COR-L47 (cell line): Measurements from ENCODE around the gene FHOD3.
A peak's percentile ranks its signal among the peaks of the same experiment; 100 is the strongest.

Experiments
- DNase-seq: peaks from one replicate; lab custom pipeline; 2025; lab: John Stamatoyannopoulos, UW

The FHOD3 gene

DNA sequence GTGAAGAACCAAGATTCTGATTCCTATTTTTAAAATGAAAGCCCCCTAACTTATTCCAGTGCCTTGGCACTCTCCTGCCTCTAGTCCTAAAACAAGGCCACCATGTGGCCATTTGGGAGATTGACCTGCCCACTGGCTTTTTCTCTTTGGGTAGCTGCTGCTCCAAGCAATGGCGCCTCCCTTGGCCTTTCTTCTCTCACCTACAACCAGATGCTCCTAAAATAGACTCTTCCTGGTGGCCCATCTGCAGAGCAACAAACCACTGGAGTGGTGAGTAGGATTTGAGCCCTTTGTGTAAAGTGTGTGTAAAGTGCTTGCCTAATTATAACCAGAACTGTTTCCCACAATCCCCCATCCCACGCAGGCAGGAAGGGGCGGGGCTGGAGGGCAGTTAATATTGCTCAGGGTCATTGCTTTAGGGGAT is 114.2 kb downstream of the FHOD3 start:
- DNase-seq: no peak

DNA sequence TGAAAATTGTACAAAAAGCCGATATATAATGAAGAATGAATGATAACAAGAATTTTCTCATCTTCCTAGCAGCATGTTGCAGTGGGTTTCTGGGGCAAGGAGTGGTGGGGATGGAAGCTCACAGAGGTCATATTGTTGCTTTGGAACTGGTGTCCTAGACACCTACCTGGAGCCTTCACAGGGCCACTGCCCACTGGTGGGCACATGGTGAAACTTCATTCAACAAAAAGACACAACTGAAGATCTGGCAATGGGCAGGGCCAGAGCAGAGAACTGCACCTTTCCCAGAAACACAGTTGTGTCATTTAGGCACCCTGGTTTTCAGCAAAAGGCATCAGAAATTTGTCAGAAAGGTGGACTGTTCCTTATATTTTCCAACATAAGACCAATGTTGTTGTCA is 115.3 kb downstream of the FHOD3 start:
- peak; percentile 11 for DNase-seq

DNA sequence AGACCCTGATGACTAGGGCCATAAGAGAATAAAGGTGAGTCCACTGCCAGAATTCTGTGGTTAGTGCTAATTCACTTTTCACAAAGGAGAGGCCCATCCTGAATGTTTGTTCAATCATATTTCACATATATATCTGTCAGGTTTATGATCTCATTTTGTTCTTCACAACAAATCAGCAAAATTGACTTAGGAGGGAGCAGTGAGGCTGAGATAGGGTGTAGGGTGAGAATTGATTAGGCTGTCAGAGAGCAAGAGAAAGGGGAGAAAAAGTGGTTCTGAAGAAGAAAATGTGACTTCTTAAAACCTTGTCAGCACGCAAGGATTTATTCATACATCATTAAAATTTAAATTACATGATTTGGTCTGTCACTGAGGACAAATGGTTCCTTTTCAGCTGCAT is 117.7 kb downstream of the FHOD3 start:
- DNase-seq: no peak

DNA sequence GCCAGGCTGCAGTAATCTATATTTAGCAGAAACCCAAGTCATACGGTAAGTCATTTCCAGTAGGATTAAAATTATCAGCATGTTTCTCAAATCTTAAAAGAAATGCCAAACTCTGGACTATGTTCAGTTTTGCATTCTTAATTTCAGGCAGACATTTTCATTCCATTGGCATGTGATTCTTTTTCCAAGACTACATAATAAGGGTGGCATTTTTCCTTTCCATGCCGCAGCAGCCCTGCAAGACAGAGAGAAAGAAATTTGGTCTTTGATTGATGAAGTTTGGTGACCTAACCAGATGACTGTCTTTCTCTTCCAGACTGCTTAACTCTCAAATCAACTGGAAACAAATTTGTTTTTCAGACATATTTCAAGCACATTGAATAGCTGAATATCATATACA is 118.1 kb downstream of the FHOD3 start:
- DNase-seq: no peak

DNA sequence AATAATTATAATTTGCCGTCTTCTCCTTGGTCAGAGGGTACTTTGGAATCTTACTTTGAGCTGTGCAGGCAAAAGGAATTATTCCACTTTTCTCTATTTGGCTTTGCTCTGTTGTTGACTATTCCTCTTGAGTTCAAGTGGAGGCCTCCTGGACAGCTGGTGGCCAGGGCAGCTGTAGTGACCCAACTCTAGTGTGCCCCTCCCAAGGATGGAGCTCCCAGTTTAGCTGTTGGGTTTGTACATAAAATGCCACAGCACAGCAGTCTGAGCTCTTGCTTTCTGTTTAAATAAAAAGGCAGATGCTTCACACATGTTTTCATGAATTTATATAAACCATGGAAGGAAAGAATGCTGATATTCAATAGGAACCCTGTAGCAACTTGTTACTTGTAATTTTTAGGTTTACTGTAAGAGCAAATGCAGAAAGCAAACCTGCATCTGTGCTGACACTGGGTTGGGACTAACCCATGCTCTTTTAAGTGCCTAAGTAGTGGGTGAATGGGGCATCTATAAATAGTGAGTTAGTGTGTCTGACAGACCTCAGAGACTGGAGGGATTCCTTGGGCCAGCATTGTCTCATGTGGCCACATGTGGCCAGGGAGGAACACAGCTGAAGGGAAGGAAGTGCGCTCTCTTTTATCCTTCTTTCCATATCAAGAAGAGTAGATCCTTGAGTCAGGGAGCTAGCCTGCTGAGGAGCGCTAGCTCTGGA is 121.8 kb downstream of the FHOD3 start:
- DNase-seq: no peak

DNA sequence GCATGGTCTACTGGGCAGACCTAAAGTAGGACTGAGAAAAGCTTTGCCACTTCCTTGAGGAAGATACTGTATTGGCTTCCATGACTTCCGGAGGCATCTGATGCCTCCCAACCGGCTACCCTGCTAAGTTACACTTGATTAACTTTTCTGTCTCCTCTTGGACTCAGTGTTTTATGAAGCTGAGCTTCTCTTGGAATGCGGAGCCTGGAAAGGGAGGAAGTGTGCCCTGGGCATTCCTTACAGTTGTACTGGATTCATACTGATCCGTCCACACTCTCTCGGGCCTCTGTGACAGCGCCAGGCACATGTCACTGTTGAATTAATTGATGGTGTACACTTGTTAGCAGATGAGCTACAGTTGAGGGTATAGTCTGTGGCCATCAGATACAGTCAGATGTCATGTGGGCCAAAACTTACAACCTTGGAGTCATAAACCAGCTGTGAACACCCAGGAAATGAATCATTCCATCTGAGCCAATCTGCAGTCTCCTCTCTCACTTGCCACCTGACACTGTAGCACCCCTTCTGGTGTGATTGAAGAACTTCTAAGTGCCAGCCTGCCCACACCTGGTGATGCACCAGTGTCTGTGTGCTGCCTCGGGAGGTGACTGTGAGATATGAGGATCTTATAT is 122.5 kb downstream of the FHOD3 start:
- DNase-seq: no peak

DNA sequence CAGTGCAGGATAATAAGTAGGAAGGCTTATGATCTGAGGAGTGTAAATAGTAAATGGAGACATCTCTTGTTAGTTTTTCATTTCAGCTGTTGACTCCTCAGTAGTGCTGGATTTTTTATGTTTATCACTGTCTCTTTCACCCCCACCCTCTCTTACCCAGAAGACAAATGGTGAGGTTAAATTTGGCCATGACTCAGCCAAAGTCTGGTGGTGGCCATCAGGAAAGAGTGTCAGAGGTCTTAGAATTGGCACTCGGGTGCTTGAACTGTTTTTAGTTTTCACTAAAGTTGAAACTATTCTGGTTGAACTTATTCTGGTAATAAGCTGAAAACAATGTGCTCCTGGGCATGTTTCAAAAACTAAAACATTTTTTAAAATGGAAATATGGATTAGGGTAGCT is 123.3 kb downstream of the FHOD3 start:
- DNase-seq: no peak

DNA sequence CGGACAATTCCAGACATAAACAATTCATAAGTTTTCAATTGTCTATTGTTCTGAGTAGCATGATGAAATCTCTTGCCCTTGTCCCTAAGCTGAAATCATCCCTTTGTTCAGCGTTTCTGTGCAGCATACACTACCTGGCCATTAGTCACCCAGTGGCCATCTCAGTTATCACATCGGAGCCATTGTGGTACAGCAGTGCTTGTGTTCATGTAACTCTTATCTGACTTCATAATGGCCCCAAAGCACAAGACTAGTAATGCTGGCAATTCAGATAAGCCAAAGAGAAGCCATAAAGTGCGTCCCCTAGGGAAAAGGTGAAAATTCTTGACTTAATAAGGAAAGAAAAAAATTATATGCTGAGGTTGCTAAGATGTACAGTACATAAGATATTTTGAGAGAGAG is 127.2 kb downstream of the FHOD3 start:
- DNase-seq: no peak

DNA sequence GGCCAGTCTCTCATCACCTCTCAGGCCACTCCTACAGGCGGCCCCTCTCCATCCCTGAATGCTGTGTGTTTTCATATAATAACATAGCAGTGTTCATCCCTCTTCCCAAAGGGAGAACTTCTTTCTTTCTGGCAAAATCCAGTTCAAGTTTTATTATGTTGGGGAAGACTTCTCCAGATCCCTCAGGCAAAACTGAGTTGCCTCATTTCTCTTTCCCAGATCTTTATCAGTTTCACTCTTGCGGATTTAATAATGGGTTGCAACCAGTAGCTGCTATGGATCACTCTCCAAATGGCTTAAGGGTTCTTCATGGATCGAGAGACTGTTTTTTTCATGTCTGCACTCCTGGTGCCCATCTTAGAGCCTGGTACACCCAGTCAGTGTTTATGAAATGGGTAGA is 129.9 kb downstream of the FHOD3 start:
- DNase-seq: no peak

DNA sequence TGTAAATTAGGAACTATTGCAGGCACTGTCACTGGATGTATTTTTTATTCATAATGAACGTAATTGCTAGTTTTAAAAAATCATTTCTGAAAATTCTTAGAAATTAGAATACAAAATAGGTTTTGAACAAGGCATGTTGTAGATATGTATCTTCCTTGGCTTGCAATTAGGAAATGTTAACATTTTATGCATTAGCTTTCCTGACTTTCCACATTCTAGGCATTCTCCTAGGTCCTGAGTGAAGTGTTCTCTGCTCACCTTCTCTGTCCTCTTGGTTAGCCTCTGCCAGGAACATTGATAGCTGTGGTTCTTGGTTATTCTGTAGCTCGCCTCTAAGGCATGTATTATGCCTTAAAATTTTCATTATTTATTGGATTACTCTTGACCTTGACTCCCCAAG is 130.3 kb downstream of the FHOD3 start:
- no peak for DNase-seq

DNA sequence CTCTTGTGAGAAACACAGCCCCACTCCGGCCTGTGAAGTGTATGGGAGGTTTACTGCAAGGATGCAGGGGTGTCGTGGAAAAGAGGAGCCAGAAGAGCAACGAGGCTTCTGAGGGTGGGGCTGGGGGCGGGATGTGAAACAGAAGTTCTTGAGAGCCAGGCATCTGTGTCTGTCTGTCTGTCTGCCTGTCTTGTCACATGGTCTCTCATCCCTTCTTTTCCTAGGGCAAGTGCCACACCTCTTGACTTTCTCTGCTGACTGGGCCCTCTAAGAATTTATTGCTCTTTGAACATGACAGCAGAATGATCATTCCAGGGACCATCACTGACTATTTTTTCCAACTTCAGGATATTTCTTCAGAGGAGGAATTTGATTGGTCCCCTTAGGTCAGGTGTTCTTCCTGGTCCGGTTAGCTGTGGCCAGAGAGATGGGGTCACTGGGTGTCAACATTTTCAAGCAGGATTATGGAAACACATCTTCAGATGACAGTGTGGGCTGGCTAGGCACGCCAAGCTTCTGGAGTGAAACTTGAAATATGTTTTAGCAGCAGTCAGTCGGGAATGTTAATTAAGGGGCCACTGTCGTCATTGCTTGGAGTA is 131.0 kb downstream of the FHOD3 start:
- DNase-seq: no peak

DNA sequence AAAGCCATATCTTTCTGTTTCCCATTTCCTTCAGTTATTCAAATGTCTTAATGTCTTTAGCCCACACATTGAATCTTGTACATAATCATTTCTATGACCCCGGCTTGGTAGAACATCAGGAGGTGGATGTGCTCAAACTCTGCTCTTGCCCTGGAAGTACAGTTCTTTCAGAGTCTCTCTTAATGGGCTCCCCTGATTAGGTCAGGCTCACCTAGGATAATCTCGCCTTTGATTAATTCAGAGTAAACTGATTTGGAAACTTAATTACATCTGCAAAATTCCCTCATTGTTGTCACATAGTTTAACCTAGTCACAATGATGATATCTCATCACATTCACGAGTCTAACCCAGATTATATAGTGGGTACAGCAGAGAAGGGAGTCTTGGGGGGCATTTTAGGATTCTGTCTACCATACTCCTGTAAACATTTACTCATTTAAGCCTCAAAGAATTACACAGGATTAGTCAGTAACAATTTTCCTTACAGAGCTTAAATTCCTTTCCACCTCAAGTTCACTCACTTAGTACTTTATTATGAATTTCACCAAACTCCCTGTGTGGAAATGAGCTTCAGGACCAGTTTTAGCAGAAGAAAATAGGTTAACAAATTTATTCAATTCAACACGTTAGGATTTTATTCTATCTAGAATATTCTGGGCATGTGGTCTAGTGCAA is 135.5 kb downstream of the FHOD3 start:
- DNase-seq: no peak

DNA sequence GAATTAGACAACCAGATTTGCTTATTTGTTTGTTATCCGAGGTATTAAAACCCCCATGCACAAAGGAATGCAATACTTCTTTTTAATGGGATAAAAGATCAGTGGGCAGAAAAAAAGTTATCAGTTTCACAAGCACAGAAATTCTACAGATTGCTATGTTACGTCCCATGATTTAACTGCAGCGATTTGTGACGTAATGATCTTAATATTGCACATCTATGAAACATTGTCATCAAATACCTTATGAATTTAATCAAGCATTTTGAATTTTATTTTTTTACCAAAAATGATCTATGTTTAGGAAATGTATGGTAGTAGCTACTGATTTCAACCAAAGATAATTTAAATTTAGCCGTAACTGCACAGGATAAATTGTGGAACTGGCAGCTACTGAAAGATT is 138.9 kb downstream of the FHOD3 start:
- DNase-seq: no peak

DNA sequence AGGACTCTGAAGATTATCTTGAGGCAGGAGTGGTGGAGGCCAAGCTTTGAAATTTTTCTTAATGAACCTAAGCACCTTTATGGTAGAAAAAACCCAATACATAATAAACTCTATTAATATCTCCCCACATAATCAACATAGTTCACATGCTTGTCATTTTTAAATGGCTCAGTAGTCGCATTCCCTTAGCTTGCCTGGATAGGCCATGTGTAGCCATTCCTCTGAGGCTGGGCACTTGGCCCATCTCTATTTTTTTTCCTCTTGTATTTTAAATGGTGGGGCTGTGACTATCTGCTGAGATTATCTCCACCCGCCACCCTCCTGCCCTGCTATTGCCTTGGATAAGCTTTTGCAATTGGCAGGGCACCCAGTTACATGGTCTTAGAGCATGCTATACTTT is 143.1 kb downstream of the FHOD3 start:
- DNase-seq: no peak

DNA sequence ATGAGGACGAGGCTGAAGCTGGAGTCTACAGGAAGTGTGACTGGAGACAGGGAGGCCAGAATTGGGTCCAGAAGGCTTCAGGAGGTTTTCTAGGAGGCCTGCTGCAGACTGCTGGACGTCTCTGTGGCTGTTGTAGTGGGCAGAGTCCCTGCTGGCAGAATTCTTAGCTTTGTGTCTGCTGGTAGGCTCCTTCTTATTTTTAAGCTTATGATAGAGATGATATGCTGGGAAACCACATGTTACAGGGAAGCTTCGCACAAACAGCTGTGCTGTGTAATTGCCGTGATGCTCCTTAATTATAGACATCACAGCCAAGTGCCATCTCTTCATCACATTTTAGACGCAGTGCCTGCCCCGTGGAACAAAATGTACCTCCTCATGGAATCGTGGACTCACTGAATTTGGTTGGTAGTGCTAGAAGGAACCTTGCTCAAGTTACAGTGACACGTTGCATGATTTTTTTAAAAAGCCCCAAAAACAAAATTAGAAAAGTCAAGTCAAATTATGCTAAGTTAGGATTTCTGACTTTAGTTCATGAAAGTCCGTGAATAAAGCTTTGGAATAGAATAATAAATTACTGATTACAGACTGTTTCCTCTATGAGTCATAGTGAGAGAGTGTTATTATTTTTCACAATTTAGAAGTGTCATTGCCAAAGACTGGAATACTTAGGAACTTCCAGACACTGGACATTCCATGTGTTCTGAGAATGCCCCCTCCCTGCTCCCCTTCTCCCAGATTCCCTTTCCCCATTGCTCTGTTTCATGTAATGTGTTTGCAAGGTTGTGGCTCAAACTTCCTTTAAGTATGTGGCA is 144.1 kb downstream of the FHOD3 start:
- DNase-seq: no peak

DNA sequence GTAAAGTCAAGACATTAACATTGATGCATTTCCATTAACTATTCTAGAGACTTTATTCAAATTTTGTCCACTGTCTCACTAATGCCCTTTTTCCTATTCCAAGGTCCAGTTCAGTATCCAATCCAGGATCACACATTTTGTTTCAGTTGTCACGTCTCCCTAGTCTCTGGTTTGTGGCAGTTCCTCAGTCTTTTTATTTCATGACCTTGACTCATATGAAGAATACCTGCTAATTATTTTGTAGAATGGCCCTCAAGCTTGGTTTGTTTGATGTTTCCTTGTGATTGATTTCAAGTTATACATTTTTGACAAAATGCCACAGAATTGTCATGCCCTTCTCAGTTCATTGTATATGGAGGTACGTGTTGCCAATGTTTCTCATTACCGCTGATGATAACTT is 145.2 kb downstream of the FHOD3 start:
- no peak for DNase-seq

DNA sequence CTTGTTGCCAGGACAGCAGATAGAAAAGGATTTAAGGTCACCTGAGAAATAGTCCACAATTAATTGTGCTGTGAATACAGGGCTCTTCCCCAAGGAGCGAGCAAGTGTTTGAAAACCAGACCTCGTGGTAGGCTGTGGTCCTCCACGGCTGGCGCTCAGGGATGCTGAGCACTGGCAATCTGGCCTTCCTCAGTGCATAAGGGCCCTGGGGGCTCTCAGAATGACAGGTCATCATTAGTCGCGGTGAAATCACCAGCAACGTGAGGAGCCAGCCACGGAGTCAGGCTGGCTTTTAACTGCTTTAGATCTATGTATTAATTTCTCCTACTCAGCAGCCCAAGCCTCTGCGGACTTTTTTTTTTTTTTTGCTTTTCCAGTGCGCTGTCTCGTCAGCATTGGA is 148.5 kb downstream of the FHOD3 start:
- DNase-seq: no peak

DNA sequence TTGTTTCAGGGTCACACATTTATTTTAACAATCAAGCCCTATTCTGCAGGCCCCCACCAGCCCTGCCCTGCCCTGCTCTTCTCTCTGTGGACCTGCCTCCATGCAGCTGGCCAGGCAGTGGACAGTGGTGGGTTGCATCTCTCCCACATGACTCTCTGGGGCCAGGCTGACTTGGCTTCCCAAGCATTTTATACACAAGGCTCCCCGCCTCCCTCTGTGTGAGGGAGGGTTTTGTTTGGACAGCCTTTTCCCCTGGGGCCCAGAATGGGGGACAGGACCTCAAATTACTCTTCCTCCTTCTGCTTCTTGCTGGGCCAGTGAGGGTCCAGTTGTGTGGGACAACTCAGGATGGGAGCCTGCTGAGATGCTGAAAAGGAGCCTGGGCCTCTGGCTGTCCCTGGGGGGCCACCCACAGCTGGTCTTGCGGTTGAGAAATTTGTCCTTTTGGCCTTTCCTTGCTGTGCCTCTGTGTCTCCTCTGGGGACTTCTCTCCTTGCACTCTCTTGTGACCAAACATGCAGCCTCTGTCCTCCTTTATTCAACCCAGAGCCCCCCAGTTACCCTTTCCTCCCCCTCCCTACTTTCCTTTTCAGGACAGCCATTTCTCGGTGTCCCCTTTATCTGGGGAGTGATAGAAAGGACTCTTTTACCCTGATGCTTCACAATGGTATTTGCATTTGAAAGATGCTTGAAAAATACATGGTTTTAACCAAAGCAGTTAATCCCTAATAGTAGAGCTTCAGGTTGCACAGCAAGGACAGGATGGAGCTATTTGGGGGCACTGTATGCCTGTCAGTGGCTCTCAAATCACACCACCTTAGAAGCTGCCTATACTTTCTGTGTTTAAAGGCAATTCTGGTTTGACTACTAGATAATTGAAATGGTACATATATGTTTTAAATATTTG is 151.1 kb downstream of the FHOD3 start:
- DNase-seq: no peak

DNA sequence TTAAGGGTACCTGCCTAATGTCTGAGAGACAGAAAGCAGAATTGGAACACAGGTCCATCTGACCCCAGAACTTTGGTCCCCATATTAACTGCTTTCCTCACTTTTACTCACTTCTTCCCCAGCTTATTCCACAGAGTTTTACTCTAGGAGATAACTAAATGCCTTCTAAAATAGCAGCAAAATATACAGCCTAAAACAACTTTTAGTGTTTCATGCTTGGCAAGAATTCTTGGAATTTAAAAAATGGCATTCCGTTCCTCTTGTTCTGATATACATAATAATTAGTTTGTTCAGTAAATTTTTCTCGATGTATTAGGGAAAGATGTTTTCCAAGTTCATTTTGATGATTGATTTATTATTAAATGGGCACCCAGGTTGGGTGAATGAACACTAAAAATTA is 151.9 kb downstream of the FHOD3 start:
- no peak for DNase-seq

DNA sequence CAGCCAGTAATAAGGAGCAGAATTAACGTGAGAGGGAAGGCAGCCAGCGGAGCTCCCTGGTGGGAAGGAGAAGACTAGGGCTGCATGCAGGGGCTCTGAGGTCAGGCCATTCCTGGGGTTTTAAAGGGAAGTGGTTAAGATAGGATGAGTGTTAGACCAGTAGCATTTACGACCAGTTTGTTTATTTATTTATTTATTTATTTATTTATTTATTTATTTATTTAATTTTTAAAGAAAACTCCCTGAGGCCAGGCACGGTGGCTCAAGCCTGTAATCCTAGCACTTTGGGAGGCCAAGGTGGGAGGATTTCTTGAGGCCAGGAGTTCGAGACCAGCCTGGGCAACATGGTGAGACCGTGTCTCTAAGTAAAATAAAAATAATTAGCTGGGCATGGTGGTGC is 152.8 kb downstream of the FHOD3 start:
- DNase-seq: no peak
